GM13976 (cell line): ENCODE results near the gene C9orf85.
A peak's percentile ranks its signal among the peaks of the same experiment; 100 is the strongest.

Experiments
- DNase-seq: peaks from one replicate; pipeline ENCODE4 v3.0.0; 2012; ENCODE audit warnings: low spot score
- in situ Hi-C: fragments of 300-500 bp; cut with MboI; formaldehyde crosslinking; loops from one replicate; pipeline ENCODE4 v1.12.0; 2022; ENCODE audit warnings: low sequenced_read_pairs, mixed read lengths, inconsistent platforms; ENCODE audit not compliant: unreplicated experiment
- TF ChIP-seq, protein P1 (sequence below): IDR thresholded peaks from 2 replicates; pipeline ENCODE4 v1.5.1; 2012; ENCODE audit warnings: borderline replicate concordance, mild to moderate bottlenecking; ENCODE audit not compliant: insufficient read depth; ENCODE audit errors: extremely low read depth, missing control alignments, control extremely low read depth

The C9orf85 gene

DNA sequence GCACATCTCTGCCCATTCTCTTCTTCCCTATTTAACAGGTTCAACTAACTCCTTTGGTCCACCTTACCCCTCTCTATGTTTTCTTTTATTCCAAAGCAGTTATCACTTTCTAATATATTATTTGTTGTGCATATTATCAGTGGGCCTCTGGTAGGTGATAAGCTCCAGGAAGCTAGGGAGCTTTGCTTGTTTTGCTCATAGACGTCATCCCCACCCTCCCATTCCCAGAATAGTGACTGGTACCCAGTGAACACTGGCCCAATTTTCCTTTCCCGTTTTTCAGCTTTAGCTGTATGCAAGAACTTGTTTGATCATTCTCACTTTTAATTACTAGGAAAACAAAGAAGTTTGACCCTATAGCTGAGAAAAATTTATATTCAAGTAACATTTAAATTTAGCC is 7.4 kb upstream of the C9orf85 start:
- in situ Hi-C loops: no loop called here
- TF ChIP-seq, protein P1, sequence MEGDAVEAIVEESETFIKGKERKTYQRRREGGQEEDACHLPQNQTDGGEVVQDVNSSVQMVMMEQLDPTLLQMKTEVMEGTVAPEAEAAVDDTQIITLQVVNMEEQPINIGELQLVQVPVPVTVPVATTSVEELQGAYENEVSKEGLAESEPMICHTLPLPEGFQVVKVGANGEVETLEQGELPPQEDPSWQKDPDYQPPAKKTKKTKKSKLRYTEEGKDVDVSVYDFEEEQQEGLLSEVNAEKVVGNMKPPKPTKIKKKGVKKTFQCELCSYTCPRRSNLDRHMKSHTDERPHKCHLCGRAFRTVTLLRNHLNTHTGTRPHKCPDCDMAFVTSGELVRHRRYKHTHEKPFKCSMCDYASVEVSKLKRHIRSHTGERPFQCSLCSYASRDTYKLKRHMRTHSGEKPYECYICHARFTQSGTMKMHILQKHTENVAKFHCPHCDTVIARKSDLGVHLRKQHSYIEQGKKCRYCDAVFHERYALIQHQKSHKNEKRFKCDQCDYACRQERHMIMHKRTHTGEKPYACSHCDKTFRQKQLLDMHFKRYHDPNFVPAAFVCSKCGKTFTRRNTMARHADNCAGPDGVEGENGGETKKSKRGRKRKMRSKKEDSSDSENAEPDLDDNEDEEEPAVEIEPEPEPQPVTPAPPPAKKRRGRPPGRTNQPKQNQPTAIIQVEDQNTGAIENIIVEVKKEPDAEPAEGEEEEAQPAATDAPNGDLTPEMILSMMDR: no peak
- DNase-seq: no peak

DNA sequence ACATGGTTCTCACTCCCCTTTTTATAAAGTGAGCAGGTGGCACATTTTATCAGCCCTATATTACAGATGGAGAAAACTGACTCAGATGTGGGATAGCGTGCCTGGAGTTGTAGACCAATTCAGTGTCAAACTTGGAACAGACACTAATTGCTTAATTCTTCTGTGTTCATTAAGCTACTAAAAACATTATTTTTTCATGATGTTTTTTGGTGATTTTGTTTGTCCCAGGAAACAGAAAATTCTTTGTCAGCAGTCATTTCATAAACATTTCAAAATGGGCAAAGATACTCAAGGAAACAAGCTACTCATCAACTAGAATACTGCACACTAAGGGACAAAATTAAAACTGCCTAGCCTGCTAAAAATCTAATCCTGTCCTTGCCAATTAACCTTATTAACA is 2.6 kb upstream of the C9orf85 start:
- in situ Hi-C loops: no loop called here
- DNase-seq: no peak
- TF ChIP-seq, protein P1: no peak

DNA sequence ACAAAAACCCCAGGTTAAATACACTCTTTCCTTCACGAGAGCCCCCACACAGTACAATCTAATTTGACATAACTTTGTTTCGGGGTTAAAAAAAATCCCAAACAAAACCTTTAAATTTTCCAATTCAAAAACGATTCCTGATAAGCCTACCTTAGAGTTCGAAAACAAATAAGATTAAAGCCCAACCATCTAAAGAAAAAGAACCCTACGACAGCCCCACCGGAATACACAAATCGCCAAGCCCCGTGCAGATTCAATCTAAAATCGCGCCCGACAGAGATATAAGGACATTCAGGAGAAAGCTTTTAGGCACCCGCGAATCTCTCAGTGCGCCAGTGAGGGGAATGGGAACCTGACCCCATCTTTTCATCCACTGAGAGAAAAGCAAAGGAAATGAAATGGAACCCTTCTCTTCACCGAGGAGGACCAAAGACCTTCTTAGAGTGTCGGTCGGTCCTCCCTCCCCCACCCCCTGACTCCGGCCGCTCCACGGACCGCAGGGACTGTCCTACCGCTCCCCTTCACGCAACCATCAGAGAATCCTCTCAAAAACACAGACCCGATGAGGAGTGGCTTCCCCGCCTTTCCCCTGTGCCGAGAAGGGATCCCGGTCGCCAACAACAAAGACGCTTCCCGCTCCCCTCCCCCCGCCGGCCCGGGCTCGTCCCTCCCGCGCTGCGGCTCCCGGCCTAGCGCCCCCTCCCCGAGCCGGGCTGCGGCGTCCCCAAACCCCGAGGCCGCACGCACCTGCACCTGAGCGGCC is 1.4 kb upstream of the C9orf85 start:
- peak; percentile 45 for DNase-seq
- in situ Hi-C loops: no loop called here
- TF ChIP-seq, protein P1: no peak

DNA sequence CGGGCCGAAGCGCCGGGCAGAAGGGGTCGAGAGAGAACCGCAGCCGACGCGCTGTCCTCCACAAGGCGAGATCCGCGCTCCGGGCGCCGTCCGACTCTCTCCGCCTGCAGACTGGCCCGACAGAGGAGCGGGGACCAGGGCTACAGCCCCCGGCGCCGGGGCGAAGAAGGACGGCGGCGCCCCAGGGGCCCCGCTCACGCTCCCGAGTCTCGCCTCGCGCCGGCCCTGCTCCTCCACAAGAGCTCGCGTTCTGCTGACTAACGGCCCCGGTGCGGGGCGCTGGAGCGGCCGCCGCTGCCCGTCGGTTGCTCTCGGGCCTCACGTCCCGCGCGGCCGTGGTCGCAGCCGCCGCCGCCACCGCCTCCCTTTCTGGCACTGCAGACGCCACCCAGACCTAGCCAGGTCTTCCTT is 784 bp upstream of the C9orf85 start:
- TF ChIP-seq, protein P1: no peak
- DNase-seq: no peak
- in situ Hi-C loops: no loop called here

DNA sequence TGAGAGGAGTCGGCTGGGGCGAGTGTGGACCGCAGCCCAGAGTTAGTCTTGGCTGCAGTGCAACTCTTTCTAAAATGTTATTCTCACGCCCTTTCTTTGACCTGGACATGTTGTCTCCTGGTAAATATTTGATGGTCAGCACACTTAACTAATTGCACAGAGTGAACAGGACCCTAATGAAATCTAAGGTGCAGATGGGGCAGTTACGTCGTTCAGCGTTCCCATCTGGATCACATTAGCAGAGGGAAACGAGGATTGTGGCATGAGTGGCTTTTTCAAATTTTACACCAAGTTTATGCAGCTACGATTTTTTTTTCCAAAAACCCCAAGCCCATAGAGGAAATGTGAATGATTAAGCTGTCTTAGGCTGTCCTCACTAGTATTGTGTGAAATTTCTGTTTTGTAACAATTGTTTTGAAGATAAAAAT is 483 bp downstream of the C9orf85 start:
- TF ChIP-seq, protein P1: no peak
- no peak for DNase-seq
- in situ Hi-C loops: no loop called here

DNA sequence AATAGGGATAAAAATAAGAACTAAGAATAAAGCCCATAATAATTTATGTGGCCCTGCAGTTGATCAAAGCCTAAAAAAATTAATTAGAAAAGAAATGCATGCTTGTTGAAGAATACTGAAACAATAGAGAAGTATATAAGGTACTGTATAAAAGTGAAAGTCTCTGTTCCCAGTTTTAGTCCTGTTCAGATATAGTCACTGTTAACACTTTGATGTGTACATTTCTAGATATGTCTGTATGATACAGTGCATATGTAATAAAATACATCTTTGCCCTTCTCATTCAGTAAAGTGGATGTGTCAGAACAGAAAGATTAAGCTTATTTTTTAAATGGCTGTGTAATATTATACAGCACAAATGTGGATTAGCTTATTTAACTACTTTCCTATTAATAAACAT is 4.1 kb downstream of the C9orf85 start:
- in situ Hi-C loops: no loop called here
- no peak for DNase-seq
- TF ChIP-seq, protein P1: no peak
